Lung (tissue), 12 donors: ENCODE results near the gene SOX30. TPM values are rescaled to one million over a fixed set of nuclear protein-coding genes. Genes with fewer than 3 reads are reported as not detected.

ENCODE experiments used
- ATAC-seq: fragments of 200-7000 bp; cut with Tn5 transposase; one replicate; pipeline ENCODE4 v1.9.1; 2020; ENCODE audit warnings: moderate number of reproducible peaks; ENCODE audit not compliant: insufficient read depth, low FRiP score
- DNase-seq, 3 donors: peaks; one replicate each; pipeline ENCODE4 v3.0.0-alpha.2; 2013 to 2017
- H3K27ac ChIP-seq, 2 donors: one replicate each; pipeline ENCODE4 v1.5.1; 2013; ENCODE audit warnings: mild to moderate bottlenecking in 2 of 2, moderate library complexity in 2 of 2, control low read depth in 1 of 2, inconsistent platforms in 1 of 2, low read depth in 1 of 2, low read length in 1 of 2
- H3K27me3 ChIP-seq, 3 donors: one replicate each; pipeline ENCODE4 v1.5.1; 2013; ENCODE audit warnings: low read length in 2 of 3; ENCODE audit not compliant: control insufficient read depth in 3 of 3, insufficient read depth in 3 of 3
- H3K36me3 ChIP-seq, 4 donors: one replicate each; pipeline ENCODE4 v1.5.1; 2013; ENCODE audit warnings: low read length in 4 of 4, mild to moderate bottlenecking in 1 of 4, moderate library complexity in 1 of 4; ENCODE audit not compliant: control insufficient read depth in 4 of 4, insufficient read depth in 4 of 4
- H3K4me1 ChIP-seq, 5 donors: one replicate each; pipeline ENCODE4 v1.5.1; 2013; ENCODE audit warnings: low read length in 5 of 5, mild to moderate bottlenecking in 2 of 5, moderate library complexity in 1 of 5; ENCODE audit not compliant: control insufficient read depth in 5 of 5, insufficient read depth in 5 of 5
- H3K4me3 ChIP-seq: one replicate; pipeline ENCODE4 v1.5.1; 2013; ENCODE audit warnings: mild to moderate bottlenecking, control low read depth, moderate library complexity
- H3K9ac ChIP-seq, 2 donors: one replicate each; pipeline ENCODE4 v1.5.1; 2013; ENCODE audit warnings: low read length in 2 of 2, control low read depth in 1 of 2; ENCODE audit not compliant: insufficient read depth in 1 of 2
- H3K9me3 ChIP-seq, 4 donors: one replicate each; pipeline ENCODE4 v1.5.1; 2013; ENCODE audit warnings: low read length in 3 of 4, mild to moderate bottlenecking in 1 of 4, moderate library complexity in 1 of 4; ENCODE audit not compliant: control insufficient read depth in 4 of 4, insufficient read depth in 3 of 4
- CTCF ChIP-seq: IDR thresholded peaks from 2 replicates; pipeline ENCODE4 v1.5.1; 2012; ENCODE audit warnings: mild to moderate bottlenecking; ENCODE audit errors: control extremely low read depth, extremely low read depth
- WGBS, 2 donors: extraction: QIAGEN DNeasy Blood & Tissue Kit; methylation state at CpG; one replicate each; pipeline ENCODE4 v1.1.7; 2013; 5-methylcytosine and 5-hydroxymethylcytosine counted together
- polyA plus RNA-seq, 2 donors: library from polyadenylated mRNA; stranded (reverse); fragments of 200-250 nt; gene quantifications; one replicate each; pipeline ENCODE4 v1.2.1, GENCODE V29; 2013
- total RNA-seq, 2 donors: library from RNA; depleted of rRNA in 1 of 2; stranded (reverse); fragments of >200 nt in 1 of 2; gene quantifications; one replicate each; pipeline ENCODE4 v1.2.1, GENCODE V29; 2014 to 2021
- donor health status: control.
- donor health status: control.
- donor health status: Bipolar disorder and iron deficiency.
- donor health status: healthy.
- donor health status: DM: yes; HTN: yes; CAD: no.

Gene SOX30
- total and polyA plus RNA-seq, 4 donors: 0.06 to 0.43 (median 0.07) TPM; not detected in 1

- ATAC-seq (no peak), DNase-seq (no peak)
- Histone ChIP-seq H3K9me3 (no peaks in the 10 kb centered on the region), H3K9ac (no peak overlapping the region), H3K27ac (no peak overlapping the region), H3K4me3 (no peak overlapping the region), H3K27me3 (peaks cover 0 to 23% (median 14%) of the 10 kb centered on the region in 3 donors), H3K36me3 (no peaks in the 10 kb centered on the region), H3K4me1 (peaks cover 0 to 13% (median 0%) of the 10 kb centered on the region in 5 donors)
- no peak for TF ChIP-seq CTCF
- WGBS, 2 donors: 94 to 95% methylated on average over 8 of the region's 8 CpGs
These were observed 20.7 kb upstream of the SOX30 start for GRCh38 chr5:157672976-157673375.

GRCh38 chr5:157671592-157672330 is 19.5 kb upstream of the SOX30 start:
- no peak overlapping the region for H3K4me3 ChIP-seq
- no peak overlapping the region for H3K27ac ChIP-seq
- H3K9me3 ChIP-seq: no peaks in the 10 kb centered on the region
- no peak overlapping the region for H3K9ac ChIP-seq
- ATAC-seq (no peak), DNase-seq (no peak)
- TF ChIP-seq CTCF: no peak
- peaks cover 0 to 1% (median 0%) of the 10 kb centered on the region in 4 donors for H3K36me3 ChIP-seq
- peaks cover 0 to 13% (median 0%) of the 10 kb centered on the region in 5 donors for H3K4me1 ChIP-seq
- peaks cover 0 to 23% (median 14%) of the 10 kb centered on the region in 3 donors for H3K27me3 ChIP-seq
- WGBS, 2 donors: 33 to 36% methylated on average over 56 to 57 of the region's 57 CpGs

- no peak within 1 kb of the TSS for H3K27ac ChIP-seq
- no peak within 1 kb of the TSS for H3K9ac ChIP-seq
- TF ChIP-seq CTCF: no peak
- ATAC-seq (peak; percentile 20), DNase-seq (peak; percentile 37 to 67 (median 51))
- no peaks in the 10 kb centered on the region for H3K9me3 ChIP-seq
- WGBS, 2 donors: 1% methylated on average over 57 to 59 of the region's 59 CpGs
- H3K36me3 ChIP-seq: peaks cover 0 to 2% (median 0%) of the 10 kb centered on the region in 4 donors
- H3K27me3 ChIP-seq: peaks cover 0 to 23% (median 14%) of the 10 kb centered on the region in 3 donors
- H3K4me3 ChIP-seq: peak within 1 kb of the TSS; percentile 45
- H3K4me1 ChIP-seq: peaks cover 0 to 13% (median 0%) of the 10 kb centered on the region in 5 donors
These were observed 18.7 kb upstream of the SOX30 start, which contains the start of gene C5orf52 for GRCh38 chr5:157670662-157671591. Gene C5orf52 (plus strand): TSS chr5:157671533. CDS start chr5:157671615, 82 bp downstream.
